Activated CD4-positive, alpha-beta T cell treated with anti-CD3 and anti-CD28 coated beads for 48 hours (primary cell): ENCODE measurements around the gene SRD5A3.

Experiments used
- DNase-seq: peaks from one replicate; pipeline ENCODE4 v3.0.0-alpha.2; 2020

SRD5A3 gene

DNA sequence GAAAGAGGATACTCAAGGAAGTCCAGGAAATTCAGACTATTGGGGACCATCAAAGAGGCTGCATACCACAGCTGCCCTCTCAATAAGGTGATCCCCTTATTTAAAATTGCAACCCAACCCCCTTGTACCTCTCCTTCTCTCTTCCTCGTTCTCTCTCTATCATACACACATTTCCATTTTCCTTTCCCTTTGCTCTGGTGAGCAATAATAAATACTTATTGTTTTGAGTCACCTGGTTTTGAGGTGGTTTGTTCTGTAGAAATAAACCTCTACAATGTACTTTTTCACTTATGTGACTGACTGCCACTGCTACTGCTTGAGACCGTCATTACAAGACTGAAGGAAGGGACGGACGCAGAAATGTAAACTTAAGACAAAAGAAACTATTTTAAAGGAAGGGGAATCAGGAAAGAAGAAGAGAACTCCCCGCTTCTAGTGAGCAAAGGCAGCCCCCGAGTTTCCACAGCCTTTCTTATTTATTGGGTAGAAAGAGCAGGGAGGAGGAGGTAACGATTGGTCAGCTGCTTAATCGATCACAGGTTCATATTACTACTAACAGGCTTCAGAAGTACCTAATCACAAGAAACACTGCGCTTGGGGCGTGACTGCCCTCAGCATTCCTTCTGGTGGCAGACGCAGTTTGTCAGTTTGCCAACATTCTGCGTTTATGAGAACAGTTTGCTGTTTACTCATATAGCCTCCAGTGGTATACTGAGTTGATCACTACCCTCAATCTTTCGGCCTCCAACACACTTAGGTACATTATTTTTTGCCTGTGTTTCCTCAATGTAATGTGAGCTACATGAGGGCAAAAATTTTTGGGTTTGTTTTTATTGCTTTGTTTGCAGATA, 32.8 kb downstream of the SRD5A3 start:
- no peak for DNase-seq

DNA sequence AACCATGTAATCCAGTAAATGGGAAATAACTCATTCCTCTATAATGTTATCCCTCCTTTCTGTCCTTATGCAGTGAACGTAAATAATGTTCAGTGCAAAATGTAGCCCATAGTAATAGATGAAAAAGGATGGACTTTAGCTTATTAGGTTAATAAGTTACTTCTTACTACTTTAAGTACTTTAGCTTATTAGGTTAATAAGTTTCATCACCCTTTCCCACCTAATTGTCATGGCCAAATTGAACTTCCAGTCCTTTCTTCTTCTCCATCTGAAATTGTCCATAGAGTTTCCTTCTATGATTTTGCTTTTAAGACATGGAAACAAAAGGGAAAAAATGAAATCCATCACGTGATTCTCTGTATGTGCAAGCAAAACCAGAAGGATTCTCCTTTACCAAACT, 34.5 kb downstream of the SRD5A3 start:
- no peak for DNase-seq

DNA sequence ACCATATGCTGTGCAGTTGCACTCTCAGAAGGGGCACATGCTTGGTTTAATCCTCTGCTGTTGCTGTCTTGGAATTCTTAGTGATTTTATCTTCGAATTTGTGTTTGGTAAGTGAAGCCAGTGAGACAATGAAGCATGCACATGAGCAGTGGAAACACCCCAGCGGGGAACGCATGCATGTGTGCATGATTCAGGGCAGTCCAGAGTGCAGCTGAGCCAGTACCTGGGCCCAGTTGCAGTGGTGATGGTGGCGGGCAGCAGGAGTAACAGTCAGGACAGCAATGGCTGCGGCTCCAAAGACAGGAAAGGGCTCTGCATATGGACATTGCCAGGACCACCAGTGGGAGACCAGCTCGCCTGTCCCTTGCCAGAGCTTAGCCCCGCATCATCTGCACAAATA, 35.5 kb downstream of the SRD5A3 start:
- DNase-seq = no peak

DNA sequence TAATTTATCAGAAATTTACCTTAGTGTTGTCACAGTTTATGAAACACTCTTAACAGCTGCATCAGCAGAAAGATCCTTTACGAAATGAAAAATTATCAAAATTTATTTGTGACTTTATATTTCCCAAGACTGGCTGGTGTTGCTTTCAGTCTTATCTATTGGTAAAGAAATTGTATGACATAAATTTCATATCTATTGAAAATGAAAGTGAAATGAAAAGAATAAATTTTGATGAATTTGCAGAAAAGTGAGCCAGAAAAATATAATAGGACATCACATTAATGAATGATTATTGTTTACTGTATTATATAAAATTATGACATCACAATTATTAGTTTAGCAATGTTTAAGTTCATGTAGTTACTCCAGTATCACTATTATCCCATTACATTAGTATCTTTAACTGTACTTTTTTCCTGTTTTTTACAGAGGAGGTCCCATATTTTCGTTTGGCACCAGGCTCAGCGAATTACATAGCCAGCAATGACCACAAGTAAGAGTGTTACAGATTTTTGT, 36.5 kb downstream of the SRD5A3 start:
- no peak for DNase-seq

DNA sequence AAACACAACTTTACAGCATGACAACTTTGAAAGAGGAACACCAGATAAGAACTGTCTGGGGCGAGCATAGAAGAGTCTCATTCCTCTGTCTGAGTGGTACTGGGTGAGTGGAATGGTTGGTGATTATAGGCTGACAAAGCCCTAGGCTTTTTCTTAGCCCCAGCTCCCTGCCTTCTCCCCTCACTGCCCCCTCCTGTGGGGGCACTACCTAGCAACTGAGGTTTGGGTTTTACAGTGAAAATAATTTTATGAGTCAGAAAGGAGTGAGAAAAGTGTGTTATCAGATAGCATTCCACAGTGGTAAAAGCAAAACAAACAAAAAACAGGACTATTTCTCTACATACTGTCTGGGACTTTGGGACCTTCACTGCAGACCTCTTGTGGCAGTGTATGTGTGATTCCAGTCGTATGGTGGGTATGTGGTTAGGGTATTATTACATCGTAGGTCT, 39.2 kb downstream of the SRD5A3 start:
- no peak for DNase-seq

DNA sequence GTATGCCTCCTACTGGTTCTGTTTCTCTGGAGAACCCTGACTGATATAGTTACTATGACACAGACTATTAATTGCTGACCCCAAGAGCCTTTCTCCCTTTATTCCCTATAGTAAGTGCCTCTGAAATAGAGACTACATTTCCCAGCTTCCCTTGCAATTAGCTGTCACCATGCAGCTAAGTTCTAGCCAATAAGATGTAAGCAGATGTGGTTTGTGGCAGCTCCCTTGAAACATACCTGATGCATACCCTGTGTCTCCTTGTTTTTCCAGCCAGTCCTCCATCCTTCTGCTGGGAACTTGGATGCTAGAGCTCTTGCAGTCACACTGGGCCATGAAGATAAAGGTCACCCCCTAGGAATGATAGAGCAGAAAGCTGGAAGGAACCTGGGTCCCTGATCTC, 40.0 kb downstream of the SRD5A3 start:
- no peak for DNase-seq

DNA sequence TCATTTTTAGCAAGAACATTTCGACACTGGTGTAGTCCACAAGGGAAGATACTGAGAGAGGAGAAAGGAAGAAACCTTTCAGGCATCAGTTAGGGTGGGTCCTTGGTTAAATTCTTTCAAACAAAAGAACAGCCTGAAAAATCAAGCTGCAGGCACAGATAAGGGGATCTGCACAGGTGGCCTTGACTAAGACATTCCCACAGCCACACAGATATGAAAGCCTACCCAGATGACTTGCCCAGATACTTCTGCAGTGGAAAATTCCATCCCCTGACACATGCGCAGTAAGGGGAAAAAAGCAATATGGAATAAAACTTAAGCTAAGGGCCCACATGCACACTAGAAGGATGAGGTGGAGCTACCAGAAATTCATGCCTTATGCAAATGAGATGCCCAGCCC, 40.8 kb downstream of the SRD5A3 start:
- DNase-seq = no peak

DNA sequence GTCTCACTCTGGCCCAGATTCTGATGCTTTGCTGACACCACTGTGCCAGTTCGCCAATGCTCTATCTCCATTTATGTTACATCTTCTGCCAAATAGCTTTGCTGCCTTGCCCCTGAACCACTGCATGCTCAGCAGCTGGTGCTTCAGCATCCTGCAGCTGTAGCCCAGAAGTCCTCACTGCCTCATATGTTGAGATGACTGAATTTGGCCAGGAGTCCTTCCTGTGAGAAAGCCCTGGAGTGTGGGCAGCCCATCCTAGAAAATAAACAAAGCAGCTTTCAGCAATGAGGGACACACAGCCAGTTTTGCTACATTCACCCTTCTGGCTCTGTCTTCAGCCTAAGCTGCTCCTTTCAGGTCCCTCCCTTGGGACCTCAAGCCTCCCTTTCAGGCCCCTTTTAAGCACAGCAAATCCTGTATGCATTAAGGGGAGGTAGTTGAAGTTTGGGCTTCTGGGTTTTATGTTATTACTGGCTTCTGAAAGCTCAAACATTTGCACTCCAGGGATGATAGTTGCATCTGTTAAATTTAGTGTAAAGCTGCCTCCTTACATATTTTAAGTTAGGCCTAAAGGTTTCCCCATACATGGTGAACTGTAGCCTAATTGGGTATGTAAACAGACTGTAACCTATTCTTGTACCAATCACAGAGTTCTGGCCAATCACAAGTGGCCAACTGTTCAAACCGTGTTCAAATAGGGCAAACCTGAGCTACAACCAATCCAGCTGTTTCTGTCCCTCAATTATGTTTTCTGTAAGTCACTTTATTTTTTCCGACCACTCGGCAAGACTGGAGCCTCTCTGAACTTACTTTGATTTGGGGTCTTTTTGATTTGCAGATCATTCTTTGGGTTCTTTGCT, 47.6 kb downstream of the SRD5A3 start:
- DNase-seq = no peak

DNA sequence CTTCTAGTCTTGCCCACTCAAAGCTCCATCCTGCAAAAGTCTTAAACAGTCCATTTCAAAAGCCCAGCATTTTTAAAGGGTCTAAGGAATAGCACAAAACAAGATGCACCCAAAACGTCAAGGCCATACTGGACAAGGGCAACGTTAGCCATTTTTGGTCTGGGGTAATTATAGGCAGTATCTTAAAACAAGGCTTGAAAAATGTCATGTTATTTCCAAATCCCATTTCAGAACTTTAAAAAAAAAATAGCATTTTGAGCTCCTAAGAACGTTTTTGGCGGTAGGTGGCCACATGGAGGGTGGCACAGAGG, 49.1 kb downstream of the SRD5A3 start:
- no peak for DNase-seq

DNA sequence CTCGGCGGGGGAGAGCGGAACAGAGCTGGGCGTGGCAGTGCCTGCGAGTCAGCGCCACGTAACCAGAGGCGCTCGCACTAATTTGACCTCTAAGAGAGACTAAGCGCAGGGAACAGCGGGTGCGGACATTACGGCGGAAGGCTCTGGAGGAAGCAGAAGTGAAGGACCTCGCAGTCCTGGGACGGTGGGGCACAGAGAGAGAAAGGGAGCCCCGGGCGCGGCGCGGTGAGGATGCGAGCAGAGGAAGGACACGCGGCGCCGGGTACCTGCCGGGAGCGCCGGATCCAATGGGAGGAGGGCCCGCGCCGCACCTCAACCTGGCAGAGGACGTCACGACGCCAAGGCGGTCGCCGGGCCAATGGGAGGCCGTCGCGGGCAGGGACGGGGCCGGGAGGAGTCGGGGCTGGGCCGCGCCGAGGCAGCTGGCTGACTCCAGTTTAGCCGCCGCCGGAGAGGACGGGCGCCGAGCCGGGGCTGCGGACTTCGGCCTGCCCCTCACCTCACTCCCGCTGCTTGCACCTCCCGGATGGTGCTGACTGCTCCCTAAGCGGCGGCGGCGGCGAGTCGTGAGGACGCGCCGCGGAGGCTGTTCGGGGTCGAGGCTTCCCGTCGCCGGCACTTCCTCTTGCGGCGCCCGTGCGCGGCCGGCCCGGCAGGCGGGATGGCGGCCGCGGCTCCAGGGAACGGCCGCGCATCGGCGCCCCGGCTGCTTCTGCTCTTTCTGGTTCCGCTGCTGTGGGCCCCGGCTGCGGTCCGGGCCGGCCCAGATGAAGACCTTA, 49.7 kb downstream of the SRD5A3 start, which contains the start of gene TMEM165:
Gene TMEM165, plus strand, starts transcription at position 429 of the 779 bp plus-strand sequence. Its CDS starts 233 bp downstream, at position 662.
- DNase-seq = peak; percentile 94

DNA sequence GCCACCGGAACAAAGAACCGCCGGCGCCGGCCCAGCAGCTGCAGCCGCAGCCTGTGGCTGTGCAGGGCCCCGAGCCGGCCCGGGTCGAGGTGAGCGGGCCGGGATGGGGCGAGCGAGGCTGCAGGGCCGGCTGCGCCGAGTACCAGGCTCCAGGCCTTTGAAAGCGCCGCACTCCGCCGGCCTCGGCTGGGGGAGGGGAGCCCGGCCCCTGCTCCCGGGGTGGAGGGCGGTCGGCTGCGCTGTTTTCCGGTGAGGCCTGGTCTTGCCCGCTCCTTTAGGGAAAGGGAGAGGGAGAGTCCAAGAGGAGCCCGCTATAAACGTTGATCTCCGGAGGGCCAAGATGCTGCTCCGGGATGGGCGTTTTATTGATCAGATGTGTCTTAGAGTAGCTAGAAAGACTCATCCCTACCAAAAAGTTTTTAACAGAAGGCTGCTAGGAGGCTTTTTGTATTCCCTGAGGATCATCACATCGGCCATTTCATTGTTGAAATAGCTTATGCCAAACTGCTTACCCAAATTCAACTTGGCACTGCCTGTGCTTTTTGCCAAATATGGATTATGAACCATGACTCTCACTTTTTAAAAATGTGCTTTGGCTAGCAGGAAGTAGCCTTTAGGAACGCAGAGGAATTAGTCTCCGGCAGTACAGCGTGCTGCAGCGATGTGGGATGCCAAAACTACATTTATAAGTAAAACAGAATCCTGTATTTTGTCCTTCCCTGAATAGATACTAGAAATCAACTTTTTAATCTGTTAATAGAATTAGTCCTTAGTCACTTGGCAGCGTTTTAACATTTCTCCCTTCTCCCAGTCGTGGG, 50.5 kb downstream of the SRD5A3 start:
- peak; percentile 47 for DNase-seq

DNA sequence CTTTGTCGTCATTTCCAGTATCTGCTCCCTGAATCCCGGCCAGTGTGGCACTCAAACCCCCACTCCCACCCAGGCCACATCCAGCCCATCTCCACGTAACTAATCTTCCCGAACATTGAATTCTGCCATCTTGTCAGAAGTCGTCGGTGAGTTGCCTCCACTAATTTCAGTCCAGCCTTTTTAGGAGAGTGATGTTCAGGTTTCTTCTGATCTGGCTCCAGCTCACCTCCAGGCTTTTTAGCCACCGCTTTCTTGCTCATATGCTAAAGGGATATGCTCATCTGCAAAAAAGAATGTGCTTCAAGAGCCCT, 51.0 kb downstream of the SRD5A3 start:
- DNase-seq = no peak

DNA sequence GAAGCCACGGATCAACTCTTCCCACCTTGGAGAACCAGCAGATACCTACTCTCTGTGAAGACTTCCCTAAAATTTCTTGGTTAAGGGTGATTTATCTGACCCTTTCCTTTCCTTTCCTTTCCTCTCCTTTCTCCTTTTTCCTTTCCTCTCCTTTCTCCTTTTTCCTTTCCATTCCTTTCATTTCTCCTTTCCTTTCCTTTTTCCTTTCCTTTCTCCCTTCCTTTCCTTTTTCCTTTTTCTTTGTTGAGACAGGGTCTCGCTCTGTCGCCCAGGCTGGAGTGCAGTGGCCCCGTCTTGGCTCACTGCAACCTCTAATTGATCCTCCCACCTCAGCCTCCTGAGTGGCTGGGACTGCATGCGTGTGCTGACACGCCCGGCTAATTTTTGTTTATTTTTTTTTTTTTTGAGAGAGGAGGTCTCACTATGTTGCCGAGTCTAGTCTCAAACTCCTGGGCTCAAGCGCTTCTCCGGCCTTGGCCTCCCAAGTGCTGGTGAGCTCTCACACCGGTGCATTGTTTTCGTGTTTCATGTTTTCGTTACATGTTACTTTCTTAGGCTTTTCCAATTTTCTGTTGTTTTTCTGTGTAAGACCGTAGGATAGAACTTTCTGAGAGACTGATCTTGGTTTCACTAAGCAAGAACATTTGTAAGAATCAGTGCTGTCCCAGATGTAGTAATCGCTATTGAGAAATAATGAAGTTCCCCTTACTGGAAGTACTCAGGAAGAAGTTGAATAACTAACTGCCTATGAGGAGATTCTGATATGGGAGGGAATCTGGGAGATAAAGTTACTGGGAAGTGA, 51.7 kb downstream of the SRD5A3 start:
- DNase-seq = no peak

DNA sequence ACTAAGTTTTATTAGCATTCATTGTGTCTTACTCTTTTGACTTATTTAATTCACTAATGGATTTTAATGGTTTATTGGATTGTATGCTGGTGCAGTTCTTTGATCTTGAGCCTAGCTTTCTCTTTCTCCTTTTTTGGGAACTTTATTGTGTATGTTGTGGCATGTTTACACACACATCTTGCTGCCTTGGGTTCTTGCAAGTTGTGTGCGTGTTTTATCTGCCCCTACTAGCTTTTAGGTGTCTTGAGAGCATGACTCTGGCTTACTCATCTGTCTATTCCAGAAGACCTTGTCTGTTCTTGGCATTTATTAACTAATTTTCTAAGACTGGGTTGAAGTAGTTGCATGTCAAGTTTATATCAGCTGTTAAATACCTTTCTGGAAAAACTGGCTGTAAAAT, 52.4 kb downstream of the SRD5A3 start:
- DNase-seq = no peak

DNA sequence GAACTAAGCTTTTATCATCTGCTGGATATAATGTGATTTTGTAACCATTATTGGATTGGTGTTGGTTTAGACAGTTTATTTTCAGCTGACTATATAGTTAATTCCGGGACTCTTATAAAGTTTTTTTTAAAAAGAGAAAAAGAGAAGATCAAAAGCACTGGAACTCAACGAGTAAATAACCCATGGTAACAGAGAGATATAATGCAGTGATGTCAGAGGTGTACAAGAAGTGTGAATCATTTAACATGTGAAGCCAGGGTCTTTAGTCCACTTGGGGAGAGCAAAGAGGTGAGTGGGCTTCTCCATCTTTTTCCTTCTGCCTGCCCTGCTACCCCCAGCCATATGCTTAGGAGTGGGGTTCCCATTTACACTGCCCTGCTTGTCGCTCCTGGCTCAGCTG, 52.9 kb downstream of the SRD5A3 start:
- DNase-seq = no peak

DNA sequence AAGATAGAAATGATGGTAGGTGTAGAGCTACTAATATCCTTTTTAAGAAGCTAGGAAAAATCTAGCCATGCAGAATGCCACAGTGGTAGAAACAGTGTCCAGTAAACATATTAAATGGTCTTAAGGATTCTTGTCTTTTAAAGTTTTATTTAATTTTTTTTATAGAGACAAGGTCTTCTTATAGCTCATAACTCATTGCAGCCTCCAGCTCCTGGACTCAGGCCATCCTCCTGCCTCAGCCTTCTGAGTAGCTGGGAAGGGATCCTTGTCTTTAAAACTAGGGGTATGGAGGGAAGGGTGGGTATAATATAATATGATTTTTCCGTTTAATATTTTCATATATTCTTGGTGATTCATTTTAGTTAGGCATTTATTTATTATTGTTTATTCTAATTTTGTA, 53.5 kb downstream of the SRD5A3 start:
- no peak for DNase-seq

DNA sequence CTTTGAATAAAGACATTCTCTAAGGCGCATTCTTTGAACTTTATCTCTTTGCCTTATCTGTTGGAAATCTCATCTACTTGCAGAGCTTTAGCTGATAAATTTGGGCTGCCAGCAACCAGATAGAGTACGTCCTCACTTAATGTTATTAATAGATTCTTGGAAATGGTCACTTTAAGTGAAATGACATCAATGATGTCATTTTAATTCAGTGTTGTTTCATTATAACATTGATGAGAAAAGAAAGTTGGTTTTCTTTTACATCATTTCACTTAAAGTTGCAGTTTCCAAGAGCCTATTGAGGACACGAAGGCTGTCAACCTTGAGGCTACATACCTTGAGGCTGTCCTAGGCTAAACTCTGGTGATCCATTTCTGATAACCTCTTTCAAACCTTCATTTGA, 59.0 kb downstream of the SRD5A3 start:
- DNase-seq = no peak

DNA sequence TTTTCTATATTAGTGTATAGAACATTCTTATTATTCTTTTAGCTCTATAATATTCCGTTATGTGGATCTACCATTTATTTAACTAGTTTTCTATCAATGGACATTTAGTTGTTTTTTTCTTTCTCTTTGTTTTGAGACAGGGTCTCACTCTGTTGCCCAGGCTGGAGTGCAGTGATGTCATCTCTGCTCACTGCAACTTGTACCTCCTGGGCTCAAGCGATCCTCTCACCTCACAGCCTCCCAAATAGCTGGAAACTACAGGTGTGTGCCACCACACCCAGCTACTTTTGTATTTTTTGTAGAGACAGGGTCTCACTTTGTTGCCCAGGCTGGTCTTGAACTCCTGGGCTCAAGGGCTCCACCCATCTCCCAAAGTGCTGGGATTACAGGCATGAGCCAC, 60.5 kb downstream of the SRD5A3 start:
- no peak for DNase-seq

DNA sequence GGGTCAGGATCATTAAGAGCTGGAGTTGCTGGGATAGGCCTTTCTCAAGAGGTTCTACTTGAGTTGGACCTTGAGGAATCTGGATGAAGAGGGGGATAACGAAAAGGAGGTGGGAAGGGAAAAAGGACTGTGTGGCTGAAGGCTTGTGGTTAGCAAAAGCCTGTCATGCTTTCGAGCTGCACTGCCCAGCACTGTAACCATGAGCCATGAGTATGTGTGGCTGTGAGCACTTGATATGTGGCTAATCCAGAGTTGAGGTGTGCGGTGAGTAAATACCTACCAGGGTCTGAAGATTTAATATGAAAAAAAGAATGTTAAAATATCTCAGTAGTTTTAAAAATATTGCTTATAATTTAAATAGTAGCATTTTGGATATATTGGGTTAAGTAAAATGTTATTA, 61.1 kb downstream of the SRD5A3 start:
- DNase-seq = no peak

DNA sequence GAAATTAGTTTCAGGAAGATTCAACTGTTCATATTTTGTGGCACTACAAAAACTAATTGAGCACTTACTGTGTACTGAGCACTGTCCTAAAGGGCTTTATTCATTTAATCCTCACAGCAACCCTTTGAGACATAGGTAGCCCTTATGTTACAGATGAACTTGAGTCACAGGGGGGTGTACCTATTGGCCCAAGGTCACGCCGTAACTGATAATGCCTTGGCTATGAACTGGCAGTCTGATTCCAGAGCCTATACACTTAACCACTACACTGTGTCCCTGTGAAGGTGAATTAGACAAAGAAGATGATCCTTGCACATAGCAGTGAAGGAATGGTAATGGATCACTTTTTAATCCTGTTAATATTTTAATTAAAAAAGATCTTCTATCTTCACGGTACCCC, 61.7 kb downstream of the SRD5A3 start:
- DNase-seq = no peak

DNA sequence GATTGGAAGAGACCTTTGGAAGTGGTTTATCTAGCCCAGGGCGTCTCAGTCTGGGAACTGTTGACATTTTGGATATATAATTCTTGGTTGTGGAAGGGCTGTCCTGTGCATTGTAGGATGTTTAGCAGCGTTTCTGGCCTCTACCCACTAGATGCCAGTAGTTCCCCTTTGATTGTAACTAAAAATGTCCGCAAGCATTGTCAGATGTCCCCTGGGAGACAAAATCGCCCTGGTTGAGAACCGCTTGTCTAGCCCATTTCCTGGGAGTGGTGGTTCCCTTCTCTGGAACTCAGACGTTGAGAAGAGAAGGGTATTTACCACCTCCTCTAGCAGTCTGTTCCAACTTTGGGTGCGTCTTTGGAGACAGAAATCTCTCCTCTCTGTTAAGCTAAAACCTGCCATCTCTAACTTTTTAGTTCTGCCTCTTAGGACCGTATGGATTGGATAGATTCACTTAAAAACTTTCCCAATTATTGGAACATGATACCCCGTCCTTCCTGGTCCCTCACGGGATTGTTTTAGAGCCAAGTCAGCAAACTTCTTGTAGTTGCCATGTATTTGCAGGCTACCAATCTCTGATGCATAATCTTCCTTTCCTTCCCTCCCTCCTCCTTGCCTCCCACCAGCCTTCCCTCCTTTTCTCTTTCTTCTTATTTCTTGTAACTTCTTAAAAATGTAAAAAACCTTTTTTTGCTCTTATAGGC, 63.6 kb downstream of the SRD5A3 start:
- DNase-seq = no peak
